Measurements from ENCODE around the gene PES1.
"Not testable (repeated sequence)": the region's sequence is repeated elsewhere in the genome, so short reads cannot be mapped to it uniquely, and the experiment has no call there.

Gene PES1

DNA sequence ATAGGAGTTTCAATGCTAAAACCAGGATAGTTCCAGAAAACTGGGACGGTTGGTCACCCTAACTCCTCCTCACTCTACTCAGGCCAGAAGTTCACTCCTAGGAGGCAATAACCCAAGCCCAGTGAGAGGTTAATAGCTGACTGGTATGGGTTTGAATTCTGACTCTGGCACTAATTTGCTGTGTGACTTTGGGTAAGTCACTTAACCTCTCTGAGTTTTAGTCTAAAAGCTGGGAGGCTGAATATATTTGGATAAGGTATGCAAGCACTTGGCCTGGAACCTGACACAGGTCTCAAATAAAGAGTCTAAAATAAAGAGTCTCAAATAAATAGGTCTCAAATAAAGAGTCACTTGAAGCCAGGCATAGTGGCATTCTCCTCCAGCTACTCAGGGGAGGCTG, 39.0 kb downstream of the PES1 start:
- FAIRE-seq (no peak), DNase-seq (ENCODE audit: insufficient read length, low spot score) (no peak)
- TF ChIP-seq, protein P1, sequence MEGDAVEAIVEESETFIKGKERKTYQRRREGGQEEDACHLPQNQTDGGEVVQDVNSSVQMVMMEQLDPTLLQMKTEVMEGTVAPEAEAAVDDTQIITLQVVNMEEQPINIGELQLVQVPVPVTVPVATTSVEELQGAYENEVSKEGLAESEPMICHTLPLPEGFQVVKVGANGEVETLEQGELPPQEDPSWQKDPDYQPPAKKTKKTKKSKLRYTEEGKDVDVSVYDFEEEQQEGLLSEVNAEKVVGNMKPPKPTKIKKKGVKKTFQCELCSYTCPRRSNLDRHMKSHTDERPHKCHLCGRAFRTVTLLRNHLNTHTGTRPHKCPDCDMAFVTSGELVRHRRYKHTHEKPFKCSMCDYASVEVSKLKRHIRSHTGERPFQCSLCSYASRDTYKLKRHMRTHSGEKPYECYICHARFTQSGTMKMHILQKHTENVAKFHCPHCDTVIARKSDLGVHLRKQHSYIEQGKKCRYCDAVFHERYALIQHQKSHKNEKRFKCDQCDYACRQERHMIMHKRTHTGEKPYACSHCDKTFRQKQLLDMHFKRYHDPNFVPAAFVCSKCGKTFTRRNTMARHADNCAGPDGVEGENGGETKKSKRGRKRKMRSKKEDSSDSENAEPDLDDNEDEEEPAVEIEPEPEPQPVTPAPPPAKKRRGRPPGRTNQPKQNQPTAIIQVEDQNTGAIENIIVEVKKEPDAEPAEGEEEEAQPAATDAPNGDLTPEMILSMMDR (IDR thresholded peaks at IDR 0.05; ENCODE audit: insufficient read depth, missing control alignments), result no peak

DNA sequence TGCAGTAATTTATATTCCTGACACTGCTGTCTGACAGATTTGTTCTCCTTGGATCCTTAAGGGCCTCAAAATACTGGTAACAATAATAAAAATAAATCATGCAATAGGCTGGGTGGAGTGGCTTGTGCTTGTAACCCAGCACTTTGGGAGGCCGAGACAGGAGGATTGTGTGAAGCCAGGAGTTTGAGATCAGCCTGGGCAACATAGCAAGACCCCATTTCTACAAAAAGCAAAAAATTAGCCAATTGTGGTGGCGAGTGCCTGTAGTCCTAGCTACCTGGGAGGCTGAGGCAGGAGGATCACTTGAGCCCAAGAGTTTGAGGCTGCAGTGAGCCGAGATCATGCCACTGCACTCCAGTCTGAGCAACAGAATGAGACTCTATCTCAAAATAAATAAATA, 39.9 kb downstream of the PES1 start:
- DNase-seq (ENCODE audit: insufficient read length, low spot score); FAIRE-seq: not testable (repeated sequence)

DNA sequence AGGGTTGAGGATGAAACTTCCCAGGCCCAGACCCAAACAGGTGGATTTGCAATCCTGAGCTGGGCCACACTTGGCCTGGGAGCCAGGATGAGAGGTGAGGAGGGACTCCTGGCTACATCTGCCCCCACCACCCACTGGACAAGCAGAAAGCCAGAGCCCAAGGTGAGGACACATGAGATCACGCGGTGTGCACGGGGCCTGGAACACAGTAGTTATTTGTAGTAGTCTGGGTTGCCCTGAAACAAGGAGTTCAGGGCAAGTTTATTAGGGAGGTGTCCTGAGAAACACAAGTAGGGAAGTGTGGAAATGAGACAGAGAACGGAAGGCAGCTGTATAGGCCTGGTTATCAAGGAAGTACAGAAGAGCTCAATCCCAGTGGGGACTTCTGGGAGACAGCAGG, 44.5 kb downstream of the PES1 start:
- TF ChIP-seq, protein P1 (IDR thresholded peaks at IDR 0.05; ENCODE audit: insufficient read depth, missing control alignments), result no peak
- no peak for DNase-seq (ENCODE audit: insufficient read length, low spot score)
- no peak for FAIRE-seq

DNA sequence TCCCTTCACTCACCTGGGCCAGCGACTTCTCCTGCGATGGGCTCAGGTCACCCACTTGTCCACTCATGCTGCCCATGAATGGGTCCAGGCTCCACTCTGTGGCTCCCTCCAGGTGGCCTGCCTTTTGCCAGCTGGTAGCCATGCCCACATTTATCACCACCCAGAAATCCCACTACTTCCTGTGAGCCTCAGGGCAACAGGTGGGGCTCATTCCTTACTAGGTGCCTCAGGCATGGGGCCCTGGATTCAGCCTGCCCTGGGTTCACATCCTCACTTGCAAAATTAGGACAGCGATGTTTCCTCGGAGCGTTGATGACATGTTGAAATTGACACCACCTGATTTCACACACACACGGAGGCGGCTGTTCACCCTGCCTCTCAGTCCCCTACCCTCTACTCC, 45.1 kb downstream of the PES1 start, which contains the start of gene SEC14L6:
Gene SEC14L6 (minus strand): TSS at position 126 of the 400 bp plus-strand sequence. CDS start 59 bp downstream, at position 67.
- TF ChIP-seq, protein P1 (IDR thresholded peaks at IDR 0.05; ENCODE audit: insufficient read depth, missing control alignments), result no peak
- DNase-seq (ENCODE audit: insufficient read length, low spot score), result no peak
- FAIRE-seq, result no peak

DNA sequence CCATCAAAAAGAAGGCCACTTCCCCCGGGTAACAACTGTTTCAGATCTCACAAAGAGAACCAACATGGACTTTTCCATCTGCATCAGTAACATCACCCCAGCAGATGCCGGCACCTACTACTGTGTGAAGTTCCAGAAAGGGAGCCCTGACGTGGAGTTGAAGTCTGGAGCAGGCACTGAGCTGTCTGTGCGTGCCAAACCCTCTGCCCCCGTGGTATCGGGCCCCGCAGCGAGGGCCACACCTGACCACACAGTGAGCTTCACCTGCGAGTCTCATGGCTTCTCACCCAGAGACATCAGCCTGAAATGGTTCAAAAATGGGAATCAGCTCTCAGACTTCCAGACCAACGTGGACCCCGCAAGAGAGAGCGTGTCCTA, 48.9 kb downstream of the PES1 start:
- DNase-seq (ENCODE audit: insufficient read length, low spot score) (no peak), FAIRE-seq (no peak)
- TF ChIP-seq, protein P1 (IDR thresholded peaks at IDR 0.05; ENCODE audit: insufficient read depth, missing control alignments), result no peak

DNA sequence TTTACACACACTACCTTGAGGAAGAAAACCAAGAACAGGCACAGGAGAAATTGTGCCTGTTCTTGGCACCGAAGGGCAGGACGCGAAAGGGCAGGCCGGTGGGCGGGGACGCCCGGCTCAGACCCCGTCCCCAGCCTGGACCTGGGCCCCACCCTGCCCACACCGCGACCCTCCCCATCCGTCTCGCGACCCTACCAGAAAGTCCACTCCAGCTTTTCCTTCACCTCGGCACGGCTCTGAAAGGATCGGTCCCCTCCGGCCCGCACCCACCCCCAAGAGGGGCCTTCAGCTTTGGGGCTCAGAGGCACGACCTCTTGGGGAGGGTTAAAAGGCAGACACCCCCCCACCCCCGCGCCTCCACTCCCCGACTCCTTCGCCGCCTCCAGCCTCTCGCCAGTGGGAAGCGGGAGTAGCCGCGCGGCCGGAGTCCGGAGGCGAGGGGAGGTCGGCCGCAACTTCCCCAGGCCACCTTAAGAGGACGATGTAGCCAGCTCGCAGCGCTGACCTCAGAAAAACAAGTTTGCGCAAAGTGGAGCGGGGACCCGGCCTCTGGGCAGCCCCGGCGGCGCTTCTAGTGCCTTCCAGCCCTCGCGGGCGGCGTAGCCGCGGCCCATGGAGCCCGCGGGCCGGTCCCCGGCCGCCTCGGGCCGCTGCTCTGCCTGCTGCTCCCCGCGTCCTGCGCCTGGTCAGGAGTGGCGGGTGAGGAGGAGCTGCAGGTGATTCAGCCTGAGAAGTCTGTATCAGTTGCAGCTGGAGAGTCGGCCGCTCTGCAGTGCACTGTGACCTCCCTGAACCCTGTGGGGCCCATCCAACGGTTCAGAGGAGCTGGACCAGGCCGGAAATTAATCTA, 49.5 kb downstream of the PES1 start:
- TF ChIP-seq, protein P1 (IDR thresholded peaks at IDR 0.05; ENCODE audit: insufficient read depth, missing control alignments), result no peak
- DNase-seq (ENCODE audit: insufficient read length, low spot score), result no peak
- no peak for FAIRE-seq

DNA sequence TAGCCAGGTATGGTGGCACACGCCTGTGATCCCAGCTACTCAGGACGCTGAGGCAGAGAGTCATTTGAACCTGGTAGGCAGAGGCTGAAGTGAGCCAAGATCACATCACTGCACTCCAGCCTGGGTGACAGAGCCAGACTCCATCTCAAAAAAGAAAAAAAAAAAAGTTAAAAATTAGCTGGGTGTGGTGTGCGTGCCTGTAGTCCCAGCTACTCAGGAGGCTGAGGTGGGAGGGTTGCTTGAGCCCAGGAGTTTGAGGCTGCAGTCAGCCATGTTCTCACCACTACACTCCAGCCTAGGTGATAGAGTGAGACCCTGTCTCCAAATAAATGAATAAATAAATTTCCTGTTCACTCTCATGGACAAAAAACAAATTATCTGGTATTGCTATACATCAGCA, 50.2 kb downstream of the PES1 start:
- DNase-seq (ENCODE audit: insufficient read length, low spot score); FAIRE-seq: not testable (repeated sequence)

DNA sequence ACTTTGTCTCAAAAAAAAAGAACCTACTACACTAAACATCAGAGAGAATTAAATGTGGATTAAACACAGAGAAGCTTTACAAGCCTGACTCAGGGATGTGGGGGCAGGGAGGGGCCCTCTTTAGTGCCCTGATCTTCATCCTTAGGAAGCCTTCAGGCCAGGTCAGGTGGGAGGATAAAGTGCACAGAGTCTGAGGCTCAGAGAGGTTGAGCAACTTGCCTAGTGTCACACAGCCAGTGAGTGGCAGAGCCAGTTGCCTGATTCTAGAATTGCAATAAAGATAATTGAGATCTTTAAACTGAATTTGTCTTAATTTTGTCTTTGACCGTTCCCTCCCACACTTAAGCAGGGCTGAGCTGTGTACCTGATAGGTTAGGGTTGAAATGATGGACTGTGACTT, 52.3 kb downstream of the PES1 start:
- TF ChIP-seq, protein P1 (IDR thresholded peaks at IDR 0.05; ENCODE audit: insufficient read depth, missing control alignments), result no peak
- FAIRE-seq, result no peak

More for the DNA sequence above, 52.3 kb downstream of the PES1 start:
- no peak for DNase-seq (ENCODE audit: insufficient read length, low spot score)
